ENCODE results near the gene DCAF6. TPM values are rescaled to one million over a fixed set of nuclear protein-coding genes. Genes with fewer than 3 reads are reported as not detected.

Gene DCAF6
- total RNA-seq, 1 experiment from 2014 or later: 41.9 TPM

DNA sequence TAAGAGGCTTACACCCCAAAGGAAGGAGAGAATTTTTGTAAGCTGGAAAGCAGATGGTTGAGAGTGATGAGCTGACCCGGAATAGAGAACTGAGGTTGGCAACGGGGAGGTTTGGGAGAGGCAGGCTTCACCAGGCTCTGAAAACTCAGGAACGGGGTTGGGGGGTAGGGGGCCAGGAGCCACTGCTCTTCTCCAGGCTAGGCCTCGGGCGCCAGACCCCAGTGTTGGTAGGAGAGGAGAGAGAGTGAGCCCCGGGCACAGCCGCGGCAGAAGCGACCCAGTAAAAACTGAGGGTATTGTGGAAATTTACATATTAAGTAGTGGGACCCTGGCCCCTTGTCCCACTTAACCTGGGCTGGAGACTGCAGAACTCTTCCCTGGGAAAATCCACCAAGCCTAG is 154.6 kb downstream of the DCAF6 start:
- Mint-ChIP-seq H3K4me3 (ENCODE audit: unreplicated experiment) (no peak overlapping the region), H3K27me3 (ENCODE audit: insufficient read depth, unreplicated experiment) (no peaks in the 10 kb centered on the region), H3K4me1 (ENCODE audit: low read depth, unreplicated experiment) (peaks cover 9% of the 10 kb centered on the region), H3K36me3 (ENCODE audit: insufficient read depth, unreplicated experiment) (peaks cover 72% of the 10 kb centered on the region), H3K9me3 (ENCODE audit: unreplicated experiment) (no peaks in the 10 kb centered on the region), H3K27ac (ENCODE audit: unreplicated experiment) (no peak overlapping the region)
- intact Hi-C loops (cut with micrococcal nuclease; ENCODE audit: unreplicated experiment): no loop called here
- H3K27me3 ChIP-seq (replicated peaks; ENCODE audit: control insufficient read depth, insufficient read depth, low read length): no peaks in the 10 kb centered on the region
- no peaks in the 10 kb centered on the region for H3K4me1 ChIP-seq
- DNase-seq: no peak
- no peaks in the 10 kb centered on the region for H3K9me3 ChIP-seq
- H3K36me3 ChIP-seq (ENCODE audit: control insufficient read depth, insufficient read depth, low read length): peaks cover 1% of the 10 kb centered on the region; the same call in 1 of the 2 replicates
- TF ChIP-seq CTCF (IDR thresholded peaks at IDR 0.05; ENCODE audit: insufficient read depth in 1 of 2, low read depth in 1 of 2, low read length in 1 of 2, severe bottlenecking in 1 of 2, unreplicated experiment in 1 of 2): no peak
- CTCF ChIA-PET: interaction anchor here (1.0 kb wide), 1 partner anchor 9 kb away, joined by 6 read pairs; no protein-coding TSS in a partner anchor
- POLR2A ChIA-PET: no interaction called here
- no TSS peak for BruUV-seq (replicated peaks)
- no peak overlapping the region for H3K4me3 ChIP-seq (ENCODE audit: low read depth, low read length)

DNA sequence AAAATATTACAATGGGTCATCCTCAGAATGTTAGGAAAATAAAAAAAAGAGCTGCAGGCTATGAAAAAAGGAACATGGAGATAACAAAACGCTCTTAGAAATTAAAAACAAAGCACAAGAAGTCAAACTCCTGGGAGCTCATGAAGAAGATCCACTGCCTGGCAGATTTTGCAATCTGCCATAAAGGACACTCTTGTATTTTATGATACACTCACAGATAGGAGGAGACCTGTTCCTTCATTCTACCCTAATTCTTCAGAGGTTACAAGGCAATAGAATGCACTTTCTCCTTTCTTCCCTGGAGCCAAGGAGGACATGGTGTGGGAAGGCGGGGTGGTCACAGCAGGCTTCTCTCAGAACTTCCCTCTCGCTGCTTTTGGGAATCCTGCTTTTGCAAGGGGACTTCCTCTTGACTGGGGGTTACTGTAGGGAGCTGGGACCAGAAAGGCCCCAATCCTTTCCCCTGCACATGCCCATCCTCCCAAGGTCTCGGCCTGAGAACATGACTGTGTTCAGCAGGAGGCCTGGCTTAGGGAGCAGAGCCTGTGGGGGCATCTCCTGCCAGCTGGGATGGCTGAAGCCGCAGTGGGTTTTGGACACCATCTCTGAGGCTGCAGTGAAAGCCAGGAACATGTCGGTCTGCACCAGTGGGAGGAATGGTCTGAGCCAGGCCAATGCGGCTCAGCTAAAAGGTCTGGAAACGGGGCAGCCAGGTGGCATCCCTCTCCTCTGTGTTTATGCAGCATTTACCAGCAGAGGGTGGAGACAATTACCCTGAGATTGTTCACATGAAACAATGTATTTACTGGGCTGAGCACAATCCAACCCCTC is 155.5 kb downstream of the DCAF6 start:
- Mint-ChIP-seq H3K27ac (ENCODE audit: unreplicated experiment) (no peak overlapping the region), H3K27me3 (ENCODE audit: insufficient read depth, unreplicated experiment) (no peaks in the 10 kb centered on the region), H3K9me3 (ENCODE audit: unreplicated experiment) (no peaks in the 10 kb centered on the region), H3K36me3 (ENCODE audit: insufficient read depth, unreplicated experiment) (peaks cover 64% of the 10 kb centered on the region), H3K4me1 (ENCODE audit: low read depth, unreplicated experiment) (peaks cover 9% of the 10 kb centered on the region), H3K4me3 (ENCODE audit: unreplicated experiment) (no peak overlapping the region)
- POLR2A ChIA-PET: no interaction called here
- Histone ChIP-seq H3K27me3 (replicated peaks; ENCODE audit: control insufficient read depth, insufficient read depth, low read length) (no peaks in the 10 kb centered on the region), H3K4me3 (ENCODE audit: low read depth, low read length) (no peak overlapping the region), H3K4me1 (no peaks in the 10 kb centered on the region), H3K9me3 (no peaks in the 10 kb centered on the region), H3K36me3 (ENCODE audit: control insufficient read depth, insufficient read depth, low read length) (peaks cover 1% of the 10 kb centered on the region; the same call in 1 of the 2 replicates)
- intact Hi-C loops (cut with micrococcal nuclease; ENCODE audit: unreplicated experiment): no loop called here
- TF ChIP-seq CTCF (IDR thresholded peaks at IDR 0.05; ENCODE audit: insufficient read depth in 1 of 2, low read depth in 1 of 2, low read length in 1 of 2, severe bottlenecking in 1 of 2, unreplicated experiment in 1 of 2): no peak
- BruUV-seq (replicated peaks): no TSS peak
- DNase-seq: no peak
- CTCF ChIA-PET: interaction anchor here (0.8 to 1.0 kb wide), 2 partner anchors 10 to 230 kb away, joined by 4 to 6 read pairs; no protein-coding TSS in a partner anchor

DNA sequence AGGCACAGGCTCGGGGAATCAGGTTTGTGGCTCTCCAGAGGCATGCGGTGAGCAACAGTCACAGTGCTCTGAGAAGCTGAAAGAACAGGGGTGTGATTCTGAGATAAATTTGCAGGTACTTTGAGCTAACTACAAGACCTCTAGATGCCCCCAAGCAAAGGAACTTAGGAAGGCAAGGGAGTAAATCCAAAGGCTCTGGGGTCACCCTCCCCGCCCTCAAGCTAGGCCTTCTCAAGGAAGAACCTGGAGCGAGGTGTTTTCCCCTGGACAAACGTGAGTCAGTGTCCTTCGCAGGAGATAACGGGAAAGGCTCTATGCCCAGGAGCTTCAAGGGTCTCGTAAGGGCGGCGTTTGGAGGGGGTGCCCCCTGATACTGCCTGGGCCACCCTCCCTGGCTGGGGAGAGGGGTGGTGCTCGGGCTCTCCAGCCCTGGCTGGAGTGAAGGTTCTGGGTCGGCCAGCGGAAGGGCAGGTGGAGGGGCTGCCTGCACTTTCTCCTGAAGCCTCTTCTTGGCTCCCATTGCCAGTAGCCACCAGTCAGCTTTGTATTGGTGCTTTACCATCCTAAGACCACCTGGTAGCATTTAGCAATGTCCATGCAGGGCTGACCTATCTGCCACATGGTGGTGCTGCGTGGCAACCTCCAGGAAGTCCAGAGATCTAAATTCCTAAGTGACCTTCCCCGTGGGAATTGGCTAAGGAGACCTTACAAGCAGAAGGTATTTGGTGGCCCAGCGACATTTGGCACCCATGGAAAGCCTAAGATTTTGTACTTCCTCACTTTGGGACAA is 156.3 kb downstream of the DCAF6 start:
- intact Hi-C loops (cut with micrococcal nuclease; ENCODE audit: unreplicated experiment): loop anchor here (1.0 kb wide), 2 partner anchors 54 to 230 kb away; no protein-coding TSS in a partner anchor
- peak in 1 of 2 experiments; percentile 50 for DNase-seq
- H3K27me3 Mint-ChIP-seq (ENCODE audit: insufficient read depth, unreplicated experiment): no peaks in the 10 kb centered on the region
- H3K27me3 ChIP-seq (replicated peaks; ENCODE audit: control insufficient read depth, insufficient read depth, low read length): no peaks in the 10 kb centered on the region
- H3K36me3 ChIP-seq (ENCODE audit: control insufficient read depth, insufficient read depth, low read length): no peaks in the 10 kb centered on the region; the same call in 1 of the 2 replicates
- POLR2A ChIA-PET: no interaction called here
- H3K4me3 Mint-ChIP-seq (ENCODE audit: unreplicated experiment): no peak overlapping the region
- H3K36me3 Mint-ChIP-seq (ENCODE audit: insufficient read depth, unreplicated experiment): peaks cover 61% of the 10 kb centered on the region
- no peaks in the 10 kb centered on the region for H3K4me1 ChIP-seq
- CTCF ChIA-PET: interaction anchor here (0.8 to 1.0 kb wide), 2 partner anchors 10 to 229 kb away, joined by 3 to 4 read pairs; no protein-coding TSS in a partner anchor
- H3K4me3 ChIP-seq (ENCODE audit: low read depth, low read length): no peak overlapping the region
- no TSS peak for BruUV-seq (replicated peaks)
- no peaks in the 10 kb centered on the region for H3K9me3 Mint-ChIP-seq (ENCODE audit: unreplicated experiment)
- H3K4me1 Mint-ChIP-seq (ENCODE audit: low read depth, unreplicated experiment): peaks cover 9% of the 10 kb centered on the region
- no peaks in the 10 kb centered on the region for H3K9me3 ChIP-seq
- peak; percentile 14 to 63 for TF ChIP-seq CTCF (IDR thresholded peaks at IDR 0.05; ENCODE audit: insufficient read depth in 1 of 2, low read depth in 1 of 2, low read length in 1 of 2, severe bottlenecking in 1 of 2, unreplicated experiment in 1 of 2)
- H3K27ac Mint-ChIP-seq (ENCODE audit: unreplicated experiment): no peak overlapping the region
